NCI-H1930 (cell line): ENCODE data around the gene LMAN1L.

ENCODE experiments used
- DNase-seq, 2 experiments: peaks; one replicate each; lab custom pipeline; 2025; lab: John Stamatoyannopoulos, UW

The LMAN1L gene

DNA sequence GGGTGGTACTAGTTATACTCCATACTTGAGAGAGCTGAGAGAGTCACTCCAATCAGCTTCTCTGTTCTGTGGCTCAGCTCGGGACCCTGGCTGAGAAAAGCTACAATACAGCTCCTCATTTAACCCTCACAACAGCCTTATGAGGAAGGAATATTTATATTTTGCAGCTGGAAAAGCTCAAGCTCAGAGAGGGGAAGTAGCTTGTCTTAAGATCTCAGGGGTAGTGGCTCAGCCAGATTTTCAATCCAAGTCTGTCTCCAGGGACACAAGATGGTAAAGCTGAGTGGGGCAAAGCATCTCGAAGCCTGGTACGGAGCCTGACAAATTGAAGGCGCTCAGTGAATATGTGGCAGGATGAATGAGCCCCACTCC is 45.7 kb downstream of the LMAN1L start:
- DNase-seq: no peak

DNA sequence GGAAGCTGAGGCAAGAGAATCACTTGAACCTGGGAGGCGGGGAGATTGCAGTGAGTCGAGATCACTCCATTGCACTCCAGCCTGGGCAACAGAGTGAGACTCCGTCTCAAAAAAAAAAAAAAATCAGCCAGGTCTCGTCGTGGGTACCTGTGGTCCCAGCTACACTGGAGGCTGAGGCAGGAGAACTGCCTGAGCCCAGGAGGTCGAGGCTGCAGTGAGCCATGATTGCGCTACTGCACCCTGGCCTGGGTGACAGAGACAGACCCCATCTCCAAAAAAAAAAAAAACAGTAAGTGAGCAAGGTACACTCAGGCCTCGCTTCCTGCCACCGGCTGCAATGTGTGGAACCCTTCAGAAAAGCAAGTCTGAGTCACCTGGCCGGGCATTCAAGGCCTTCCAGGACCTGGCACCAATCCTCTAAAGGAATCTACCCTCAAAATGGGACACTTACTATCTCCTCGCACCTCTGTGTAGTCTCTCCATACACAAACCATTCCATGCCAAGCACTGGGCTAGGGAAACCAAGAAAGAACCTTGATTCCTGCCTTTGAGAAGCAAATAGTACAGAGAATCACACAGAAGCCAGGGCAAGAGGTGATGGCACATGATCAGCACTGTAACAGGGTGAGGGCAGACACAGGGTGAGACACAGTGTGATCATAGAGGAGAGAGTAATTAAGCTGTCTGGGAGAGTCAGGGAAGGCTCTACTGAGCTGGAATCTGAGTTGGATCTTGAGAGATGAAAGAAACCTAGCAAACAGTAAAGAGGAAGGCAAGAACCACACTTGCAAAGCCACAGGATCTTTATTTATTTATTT is 50.8 kb downstream of the LMAN1L start:
- DNase-seq: no peak

DNA sequence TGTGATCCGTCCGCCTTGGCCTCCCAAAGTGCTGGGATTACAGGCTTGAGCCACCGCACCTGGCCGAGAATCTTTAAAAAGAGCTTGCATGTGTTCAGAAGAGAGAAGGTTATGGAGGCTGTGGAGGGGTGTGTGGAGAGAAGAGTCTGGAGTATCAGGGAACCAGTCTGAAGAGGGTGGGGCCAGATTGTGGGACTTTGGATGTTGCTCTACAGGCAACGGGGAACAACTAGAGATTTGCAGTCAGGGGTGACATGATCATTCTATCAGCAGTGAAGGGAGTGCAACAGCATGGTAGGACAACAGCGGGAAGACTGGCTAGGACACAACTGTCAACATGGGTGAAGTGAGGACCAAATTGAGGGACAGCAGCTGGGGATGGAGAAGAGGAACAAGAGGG is 51.7 kb downstream of the LMAN1L start:
- DNase-seq: no peak

DNA sequence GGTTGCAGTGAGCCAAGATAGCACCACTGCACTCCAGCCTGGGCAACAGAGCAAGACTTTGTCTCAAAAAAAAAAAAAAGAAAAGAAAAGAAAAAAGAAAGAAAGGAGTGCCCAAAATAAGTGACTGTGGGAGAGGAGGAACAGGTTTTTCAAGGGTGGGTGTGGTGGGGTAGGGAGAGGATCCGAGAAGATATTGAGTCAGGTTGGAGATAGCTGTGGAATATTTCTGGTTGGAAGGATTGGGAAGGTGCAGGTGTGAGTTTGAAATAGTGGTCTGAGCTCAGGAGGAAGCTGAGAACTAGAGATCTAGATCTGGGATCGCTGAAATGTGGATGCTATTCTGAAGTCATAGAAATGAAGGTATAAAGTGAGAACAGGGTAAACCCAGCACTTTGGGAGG is 52.7 kb downstream of the LMAN1L start:
- no peak for DNase-seq

DNA sequence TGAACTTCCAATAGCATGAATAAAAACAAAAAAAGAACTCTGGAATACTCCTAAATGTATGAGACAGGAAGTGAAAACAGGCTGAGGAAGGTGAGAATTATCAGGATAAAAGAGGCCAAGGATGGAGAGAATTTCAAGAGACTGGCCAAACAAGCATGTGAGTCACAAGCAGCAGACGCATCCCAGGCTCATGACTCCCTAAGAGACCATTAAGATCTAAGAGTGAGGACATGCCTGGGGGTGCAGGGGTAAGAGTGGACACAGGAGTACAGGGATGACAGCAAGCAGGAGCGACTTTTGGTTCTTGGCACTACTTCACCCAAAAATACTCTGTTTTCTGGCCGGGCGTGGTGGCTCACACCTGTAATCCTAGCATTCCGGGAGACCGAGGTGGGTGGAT is 53.5 kb downstream of the LMAN1L start:
- no peak for DNase-seq

DNA sequence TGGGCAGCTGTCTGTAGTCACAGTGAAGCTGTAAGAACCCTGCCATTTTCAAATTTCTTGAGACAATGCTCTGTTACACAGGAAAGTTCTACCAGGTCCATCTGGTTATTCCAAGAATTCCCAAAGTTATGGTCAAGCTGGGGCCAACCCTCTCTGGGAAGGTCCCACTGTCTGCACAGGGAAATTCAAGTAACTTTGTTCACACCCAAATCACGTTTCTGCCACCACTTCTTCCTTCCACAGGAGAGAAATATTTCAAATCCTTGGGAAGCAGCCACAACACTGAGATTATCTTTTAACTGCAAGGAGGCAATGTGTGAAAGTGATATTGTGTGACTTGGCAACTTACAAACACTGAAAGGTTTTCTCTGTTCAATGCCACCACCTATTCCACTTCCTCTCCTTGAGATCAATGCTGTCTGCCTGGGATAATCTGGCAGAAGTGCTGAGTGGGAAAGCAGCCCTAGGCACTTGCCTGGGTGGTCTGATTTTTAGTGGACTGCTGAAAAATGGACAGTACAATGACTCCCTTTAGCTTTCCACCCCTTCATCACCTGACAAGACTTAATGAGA is 54.9 kb downstream of the LMAN1L start:
- DNase-seq: no peak

DNA sequence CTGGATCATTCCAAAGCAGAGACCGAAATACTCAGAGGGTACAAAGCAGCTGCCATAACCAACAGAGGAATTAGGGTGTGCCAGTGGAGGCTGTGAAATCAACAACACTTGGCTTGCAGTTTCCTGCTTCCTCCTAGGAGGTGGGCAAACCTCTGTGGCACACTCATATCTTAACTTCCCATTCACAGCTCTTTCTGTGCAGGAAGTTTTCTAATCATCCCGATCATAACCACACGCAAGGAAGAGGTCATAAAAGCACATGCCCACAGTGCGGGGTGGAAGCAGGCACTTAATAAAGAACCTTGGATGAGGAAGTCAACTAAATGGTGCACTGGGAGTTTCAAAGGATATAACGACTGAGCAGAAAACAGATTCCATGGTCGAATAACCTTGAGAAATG is 55.4 kb downstream of the LMAN1L start:
- no peak for DNase-seq

DNA sequence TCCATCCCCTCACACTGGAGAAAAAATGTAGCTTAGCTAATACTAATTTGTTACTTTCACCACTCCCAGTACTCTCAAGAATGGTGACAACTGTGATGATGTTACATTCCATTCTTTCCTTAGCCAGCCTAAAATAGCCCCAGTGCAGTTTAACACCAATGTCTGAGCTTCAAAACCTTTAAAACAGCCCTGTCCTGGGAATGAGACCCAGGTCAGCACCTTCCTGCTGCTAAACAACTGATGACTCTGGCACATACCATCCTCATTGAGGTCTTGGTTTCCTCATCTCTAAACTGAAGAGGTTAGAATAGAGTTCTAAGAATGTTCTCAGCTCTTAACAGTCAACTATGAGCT is 56.7 kb downstream of the LMAN1L start:
- no peak for DNase-seq

DNA sequence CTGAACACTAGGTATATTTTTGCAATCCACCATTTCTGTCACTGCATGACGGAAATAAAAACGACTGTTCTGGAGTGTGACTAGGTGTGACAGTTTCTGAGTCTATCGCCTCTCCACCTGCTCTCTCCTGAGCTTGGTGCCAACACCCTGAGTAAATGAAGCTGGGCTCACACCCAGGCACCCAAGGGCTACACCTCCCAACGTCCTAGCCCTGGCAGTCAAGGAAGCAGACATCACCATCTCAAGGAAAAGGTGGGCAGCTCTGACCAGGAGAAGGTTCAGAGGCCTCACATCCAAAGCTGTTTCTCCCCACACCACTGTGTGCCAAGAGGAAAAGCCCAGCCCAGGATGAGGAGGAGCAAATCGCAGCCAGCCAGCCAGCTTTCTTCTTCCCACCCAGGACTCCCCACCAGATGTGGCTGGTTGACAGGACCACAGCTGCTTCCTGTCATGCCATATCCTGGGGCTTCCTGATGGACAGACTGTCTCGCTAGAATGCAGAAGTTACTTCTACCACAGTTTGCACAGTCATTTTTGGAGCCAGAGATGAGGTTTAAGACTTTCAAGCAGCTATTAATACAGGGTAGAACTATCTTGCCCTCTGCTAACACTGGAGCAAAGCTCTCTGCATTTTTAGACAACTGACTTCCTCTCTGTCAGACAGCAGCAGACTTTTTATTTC is 57.2 kb downstream of the LMAN1L start:
- no peak for DNase-seq

DNA sequence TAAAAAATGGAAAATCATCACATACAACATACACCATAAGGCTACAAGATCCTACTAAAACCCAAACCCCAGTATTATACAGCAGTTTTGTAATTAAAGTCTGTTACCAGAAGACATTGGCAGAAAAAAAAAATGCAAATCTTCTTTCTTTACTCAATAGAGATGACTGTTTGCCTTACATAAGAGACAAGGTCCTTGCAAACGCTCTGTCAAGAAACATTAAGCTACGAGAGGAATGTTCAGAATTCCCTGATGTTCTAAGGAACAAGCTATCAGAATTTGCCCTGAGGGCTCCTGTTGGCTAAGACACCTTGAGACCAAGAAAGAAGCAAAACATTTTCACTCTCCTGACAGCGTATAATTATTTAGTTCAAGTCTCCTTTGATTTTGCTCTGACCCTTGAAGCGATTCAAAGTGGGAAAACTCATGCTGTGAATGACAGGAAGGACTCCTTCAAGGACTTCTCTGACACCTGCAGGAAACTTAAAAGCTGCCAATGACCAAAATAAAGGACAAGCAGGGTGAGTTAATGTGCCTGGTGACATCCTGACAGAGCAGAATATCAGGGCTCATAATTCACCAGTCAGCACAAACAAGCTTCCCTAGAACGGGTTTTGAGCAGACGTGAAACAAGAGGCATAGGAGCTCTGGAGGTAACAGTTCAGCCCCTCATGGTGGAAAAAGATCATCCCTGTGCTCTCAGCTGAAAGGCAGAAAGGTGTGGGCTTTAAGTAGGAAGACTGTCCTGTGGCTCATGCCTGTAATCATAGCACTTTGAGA is 58.0 kb downstream of the LMAN1L start:
- no peak for DNase-seq

DNA sequence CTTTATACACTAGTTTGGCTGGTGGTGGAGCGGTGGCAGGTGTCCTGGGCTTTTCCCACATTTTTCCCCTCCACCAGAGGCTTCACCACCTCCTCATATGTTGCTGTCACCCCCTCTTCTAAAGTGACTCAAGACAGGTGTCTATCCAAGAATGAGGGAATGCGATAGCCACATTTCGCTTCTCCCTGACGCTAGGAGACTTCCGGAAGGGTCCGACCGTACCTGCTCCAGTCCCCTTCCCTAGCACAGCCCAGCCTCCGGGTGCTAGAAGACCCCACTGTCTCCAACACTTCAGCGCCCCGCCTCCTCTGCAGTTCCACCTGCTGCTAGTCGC is 60.0 kb downstream of the LMAN1L start:
- DNase-seq: no peak

DNA sequence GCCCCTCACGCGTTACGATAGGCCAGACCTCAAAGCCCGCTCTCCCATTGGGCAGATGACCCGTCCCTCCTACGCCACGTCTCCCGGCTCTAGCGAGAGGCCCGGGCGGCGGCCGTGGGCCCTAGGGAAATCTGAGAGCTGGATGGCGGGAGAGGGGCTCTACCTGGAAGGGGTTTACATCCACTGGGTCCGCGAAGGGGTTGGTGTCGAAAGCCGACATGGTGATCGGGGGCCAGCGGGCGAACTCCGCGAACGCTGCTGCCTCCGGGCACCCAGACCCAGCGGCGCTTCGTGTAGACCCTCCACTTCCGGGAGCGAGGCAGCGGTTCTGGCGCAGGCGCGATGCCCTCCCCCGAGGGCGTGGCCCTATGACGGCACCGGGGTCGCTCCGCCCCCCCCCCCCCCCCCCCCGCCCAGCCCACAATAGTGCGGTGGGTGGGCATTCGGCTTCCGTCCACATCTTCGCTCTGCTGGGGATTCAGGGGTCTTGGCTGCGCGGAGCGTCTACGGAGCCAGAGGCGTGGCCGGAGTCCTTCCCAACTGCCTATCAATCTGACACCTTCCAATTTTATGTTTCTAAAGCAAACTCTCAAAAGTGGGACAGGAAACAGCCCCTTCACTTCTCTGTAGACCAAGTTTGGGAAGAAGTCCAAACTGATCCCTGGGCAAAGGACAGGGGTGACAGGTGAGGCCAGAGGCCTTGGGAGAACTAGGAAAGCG is 60.6 kb downstream of the LMAN1L start, which contains the start of gene SCAMP2:
Gene SCAMP2, minus strand, starts transcription at position 330 of the 720 bp plus-strand sequence. Its CDS starts 110 bp downstream, at position 220.
- DNase-seq: peak; percentile 83 to 87

DNA sequence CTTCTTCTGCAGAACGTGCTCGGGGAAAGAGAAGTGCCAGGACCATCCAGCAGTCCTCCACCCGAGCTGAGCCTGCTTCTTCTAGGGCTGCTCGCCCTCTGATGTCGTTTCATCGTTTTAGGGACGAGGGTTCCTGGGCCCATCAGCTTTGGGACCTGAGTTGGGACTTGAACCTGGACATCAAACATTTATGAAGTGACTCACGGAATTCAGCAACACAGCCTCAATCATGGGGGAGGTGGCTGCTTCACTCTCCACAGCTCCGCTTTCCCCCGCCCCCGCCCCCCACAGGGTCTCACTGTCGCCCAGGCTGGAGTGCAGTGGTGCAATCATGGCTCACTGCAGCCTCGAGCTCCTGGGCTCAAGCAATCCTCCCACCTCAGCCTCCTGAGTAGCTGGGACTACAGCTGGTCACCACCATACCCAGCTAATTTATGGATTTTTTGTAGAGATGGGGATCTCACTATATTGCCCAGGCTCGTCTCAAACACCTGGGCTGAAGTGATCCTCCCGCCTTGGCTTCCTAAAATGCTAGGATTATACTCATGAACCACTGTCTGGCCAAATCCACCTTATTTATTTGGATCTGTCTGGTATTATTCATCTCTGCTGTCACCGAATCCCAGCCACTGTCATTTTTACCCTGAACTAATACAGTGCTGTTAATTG is 61.3 kb downstream of the LMAN1L start:
- DNase-seq: peak in 1 of 2 experiments; percentile 25
